Activated naive CD8-positive, alpha-beta T cell treated with anti-CD3 and anti-CD28 coated beads for 36 hours (primary cell): Measurements from ENCODE around the gene SLC2A4. TPM values are rescaled to one million over a fixed set of nuclear protein-coding genes. Genes with fewer than 3 reads are reported as not detected.
A peak's percentile ranks its signal among the peaks of the same experiment; 100 is the strongest.

ENCODE experiments used
- DNase-seq: peaks from one replicate; pipeline ENCODE4 v3.0.0; 2021
- H3K27ac Mint-ChIP-seq: one replicate; pipeline ENCODE4 v1.8.0; 2022; ENCODE audit warnings: mild to moderate bottlenecking, moderate library complexity, mixed read lengths
- H3K27me3 Mint-ChIP-seq: one replicate; pipeline ENCODE4 v1.8.0; 2022; ENCODE audit warnings: mild to moderate bottlenecking, mixed read lengths
- H3K36me3 Mint-ChIP-seq: one replicate; pipeline ENCODE4 v1.8.0; 2021; ENCODE audit warnings: mild to moderate bottlenecking, mixed read lengths
- H3K4me1 Mint-ChIP-seq: one replicate; pipeline ENCODE4 v1.8.0; 2021; ENCODE audit warnings: mixed read lengths
- H3K4me3 Mint-ChIP-seq: one replicate; pipeline ENCODE4 v1.8.0; 2022; ENCODE audit warnings: mild to moderate bottlenecking, moderate library complexity, mixed read lengths
- H3K9me3 Mint-ChIP-seq: one replicate; pipeline ENCODE4 v1.8.0; 2022; ENCODE audit warnings: mixed read lengths
- total RNA-seq, 2 experiments: library from RNA; stranded (reverse); gene quantifications; one replicate each; pipeline ENCODE4 v1.2.3, GENCODE V29; 2021

Gene SLC2A4
- total RNA-seq, result under 1 TPM; 0.54 to 0.56 TPM

DNA sequence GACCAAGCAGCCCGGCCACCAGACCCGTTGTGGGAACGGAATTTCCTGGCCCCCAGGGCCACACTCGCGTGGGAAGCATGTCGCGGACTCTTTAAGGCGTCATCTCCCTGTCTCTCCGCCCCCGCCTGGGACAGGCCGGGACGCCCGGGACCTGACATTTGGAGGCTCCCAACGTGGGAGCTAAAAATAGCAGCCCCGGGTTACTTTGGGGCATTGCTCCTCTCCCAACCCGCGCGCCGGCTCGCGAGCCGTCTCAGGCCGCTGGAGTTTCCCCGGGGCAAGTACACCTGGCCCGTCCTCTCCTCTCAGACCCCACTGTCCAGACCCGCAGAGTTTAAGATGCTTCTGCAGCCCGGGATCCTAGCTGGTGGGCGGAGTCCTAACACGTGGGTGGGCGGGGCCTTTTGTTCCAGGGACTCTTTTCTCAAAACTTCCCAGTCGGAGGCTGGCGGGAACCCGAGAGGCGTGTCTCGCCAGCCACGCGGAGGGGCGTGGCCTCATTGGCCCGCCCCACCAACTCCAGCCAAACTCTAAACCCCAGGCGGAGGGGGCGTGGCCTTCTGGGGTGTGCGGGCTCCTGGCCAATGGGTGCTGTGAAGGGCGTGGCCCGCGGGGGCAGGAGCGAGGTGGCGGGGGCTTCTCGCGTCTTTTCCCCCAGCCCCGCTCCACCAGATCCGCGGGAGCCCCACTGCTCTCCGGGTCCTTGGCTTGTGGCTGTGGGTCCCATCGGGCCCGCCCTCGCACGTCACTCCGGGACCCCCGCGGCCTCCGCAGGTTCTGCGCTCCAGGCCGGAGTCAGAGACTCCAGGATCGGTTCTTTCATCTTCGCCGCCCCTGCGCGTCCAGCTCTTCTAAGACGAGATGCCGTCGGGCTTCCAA lies at the start of gene SLC2A4:
Gene SLC2A4, plus strand, starts transcription at position 645 of the 879 bp plus-strand sequence. Its CDS starts 217 bp downstream, at position 862.
- peak; percentile 94 for DNase-seq
- Mint-ChIP-seq H3K9me3 (no peaks in the 10 kb centered on the region), H3K27ac (peak within 1 kb of the TSS; percentile 84), H3K36me3 (no peaks in the 10 kb centered on the region), H3K27me3 (peaks cover 19% of the 10 kb centered on the region), H3K4me1 (peaks cover 22% of the 10 kb centered on the region), H3K4me3 (peak within 1 kb of the TSS; percentile 76)

- no peaks in the 10 kb centered on the region for H3K9me3 Mint-ChIP-seq
- H3K4me1 Mint-ChIP-seq, result peaks cover 50% of the 10 kb centered on the region
- H3K27me3 Mint-ChIP-seq, result no peaks in the 10 kb centered on the region
- no peak overlapping the region for H3K27ac Mint-ChIP-seq
- no peak for DNase-seq
- peak overlapping the region; percentile 99 for H3K4me3 Mint-ChIP-seq
- H3K36me3 Mint-ChIP-seq, result peaks cover 41% of the 10 kb centered on the region
Measured at GRCh38 chr17:7232114-7232513, 49.4 kb upstream of the SLC2A4 start.

DNA sequence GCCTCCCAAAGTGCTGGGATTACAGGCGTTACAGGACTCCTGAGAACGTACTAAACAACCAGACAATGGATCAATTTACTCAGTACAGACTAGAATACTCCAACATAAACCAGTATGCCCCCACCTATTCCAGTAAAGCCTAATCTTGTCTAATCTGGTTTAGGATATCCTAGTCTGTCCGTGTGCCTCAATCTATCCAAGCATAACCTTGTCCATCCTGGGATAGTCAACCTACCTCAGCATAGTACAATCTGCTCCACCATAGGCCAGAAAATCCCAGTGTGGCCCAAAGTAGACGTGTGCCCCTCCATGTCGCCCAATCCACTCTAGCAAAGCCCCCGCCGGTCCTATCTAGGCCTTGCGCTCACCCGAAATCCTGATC lies 47.8 kb upstream of the SLC2A4 start:
- Mint-ChIP-seq H3K27me3 (no peaks in the 10 kb centered on the region), H3K4me3 (peak overlapping the region; percentile 99), H3K27ac (peak overlapping the region; percentile 96), H3K4me1 (peaks cover 46% of the 10 kb centered on the region), H3K9me3 (no peaks in the 10 kb centered on the region), H3K36me3 (peaks cover 39% of the 10 kb centered on the region)
- DNase-seq, result no peak

DNA sequence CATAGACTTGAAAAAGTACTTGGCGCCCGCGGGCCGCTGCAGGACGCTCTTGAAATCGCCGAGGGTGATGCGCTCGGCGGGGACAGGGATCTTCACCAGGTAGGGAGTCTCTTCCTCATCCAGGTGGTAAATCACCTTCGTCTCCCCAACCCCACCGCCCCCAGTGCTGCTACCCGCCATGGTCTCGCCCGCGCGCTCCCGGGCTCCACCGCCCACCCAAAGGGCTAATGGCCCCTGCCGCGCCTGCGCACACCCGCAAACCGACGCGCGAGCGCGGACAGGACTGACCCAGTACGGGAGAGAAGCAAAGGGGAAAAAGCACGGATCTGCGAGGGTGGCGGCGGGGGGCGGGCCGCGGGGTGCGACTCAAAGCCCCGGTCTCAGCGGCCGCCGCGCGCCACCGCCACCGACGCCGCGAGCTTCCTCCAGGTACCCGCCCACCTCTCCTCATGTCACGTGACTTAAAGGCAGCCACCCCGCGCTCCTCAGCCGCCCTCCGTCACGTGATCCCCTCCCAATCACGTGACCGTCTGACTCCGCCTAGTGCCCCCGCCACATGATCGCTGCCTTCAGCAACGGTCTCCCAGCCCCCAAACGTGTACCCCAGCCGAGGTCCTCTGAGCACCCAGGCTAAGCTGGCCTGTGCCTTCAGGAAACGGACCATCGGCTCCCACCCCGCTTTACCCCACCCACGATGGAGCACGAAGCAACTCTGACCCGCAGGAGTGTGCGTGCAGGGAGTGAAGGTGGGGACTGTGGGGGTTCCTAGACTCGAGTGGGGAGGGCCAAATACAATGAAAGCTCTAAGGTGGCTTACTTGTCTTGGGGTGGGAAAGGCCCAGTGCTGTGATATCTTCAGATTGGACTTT lies 47.2 kb upstream of the SLC2A4 start, which contains the start of gene DVL2:
Gene DVL2, minus strand, starts transcription at position 435 of the 869 bp plus-strand sequence. Its CDS starts 255 bp downstream, at position 180.
- peak within 1 kb of the TSS; percentile 96 for H3K27ac Mint-ChIP-seq
- peak within 1 kb of the TSS; percentile 99 for H3K4me3 Mint-ChIP-seq
- H3K9me3 Mint-ChIP-seq, result no peaks in the 10 kb centered on the region
- no peaks in the 10 kb centered on the region for H3K27me3 Mint-ChIP-seq
- peaks cover 35% of the 10 kb centered on the region for H3K36me3 Mint-ChIP-seq
- DNase-seq, result peak; percentile 95
- H3K4me1 Mint-ChIP-seq, result peaks cover 45% of the 10 kb centered on the region

- Mint-ChIP-seq H3K27ac (peak overlapping the region; percentile 65), H3K4me3 (peak overlapping the region; percentile 99), H3K27me3 (no peaks in the 10 kb centered on the region), H3K9me3 (no peaks in the 10 kb centered on the region), H3K36me3 (peaks cover 35% of the 10 kb centered on the region), H3K4me1 (peaks cover 54% of the 10 kb centered on the region)
- no peak for DNase-seq
Measured at GRCh38 chr17:7235693-7236665, 45.5 kb upstream of the SLC2A4 start.

DNA sequence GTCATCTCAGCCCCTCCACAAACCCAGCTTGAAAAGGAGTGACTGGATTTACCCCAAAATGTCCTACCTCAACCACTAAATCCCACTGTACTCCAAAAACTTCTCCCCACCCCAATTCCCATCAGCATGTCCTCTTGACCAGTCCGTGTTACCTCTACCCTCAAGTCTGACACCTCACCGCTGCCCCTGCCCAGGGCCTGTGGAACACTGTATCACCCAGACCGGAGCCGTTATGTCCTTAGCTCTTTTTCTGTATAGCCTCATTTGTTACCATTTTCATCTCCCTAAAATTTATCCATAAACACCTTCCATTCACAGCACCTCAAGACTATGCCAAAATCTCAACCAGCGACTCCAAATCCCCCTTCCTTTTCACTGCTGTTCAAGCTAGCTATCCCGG lies 44.7 kb upstream of the SLC2A4 start:
- Mint-ChIP-seq H3K36me3 (peaks cover 35% of the 10 kb centered on the region), H3K27me3 (no peaks in the 10 kb centered on the region), H3K4me1 (peaks cover 61% of the 10 kb centered on the region), H3K4me3 (peak overlapping the region; percentile 98), H3K27ac (peak overlapping the region; percentile 97), H3K9me3 (no peaks in the 10 kb centered on the region)
- no peak for DNase-seq

DNA sequence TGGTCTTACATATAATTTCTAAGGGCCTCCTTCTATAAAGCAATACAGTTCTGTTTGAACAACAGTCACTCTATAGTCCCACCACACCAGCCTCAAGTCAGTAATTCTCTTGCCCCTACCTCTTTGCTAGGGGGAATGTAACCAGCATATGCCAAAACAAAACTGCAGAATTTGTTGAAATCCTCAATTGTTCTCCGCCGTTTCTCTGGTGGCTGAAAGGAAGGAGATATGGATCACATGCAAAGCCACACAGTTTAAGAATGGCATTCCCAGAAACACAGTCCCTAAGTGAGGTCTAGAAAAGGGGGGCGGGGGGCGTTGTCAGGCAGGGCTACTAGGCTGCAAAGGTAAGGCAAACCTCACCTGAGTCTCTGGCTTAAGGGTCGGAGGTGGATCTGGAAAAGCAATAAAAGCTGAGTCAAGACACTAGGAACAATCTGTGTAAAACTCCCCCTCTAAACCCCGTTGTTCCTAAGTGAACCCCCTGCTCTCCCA lies 44.2 kb upstream of the SLC2A4 start:
- Mint-ChIP-seq H3K9me3 (no peaks in the 10 kb centered on the region), H3K36me3 (peaks cover 39% of the 10 kb centered on the region), H3K27ac (peak overlapping the region; percentile 97), H3K4me1 (peaks cover 58% of the 10 kb centered on the region), H3K4me3 (peak overlapping the region; percentile 98), H3K27me3 (no peaks in the 10 kb centered on the region)
- no peak for DNase-seq

DNA sequence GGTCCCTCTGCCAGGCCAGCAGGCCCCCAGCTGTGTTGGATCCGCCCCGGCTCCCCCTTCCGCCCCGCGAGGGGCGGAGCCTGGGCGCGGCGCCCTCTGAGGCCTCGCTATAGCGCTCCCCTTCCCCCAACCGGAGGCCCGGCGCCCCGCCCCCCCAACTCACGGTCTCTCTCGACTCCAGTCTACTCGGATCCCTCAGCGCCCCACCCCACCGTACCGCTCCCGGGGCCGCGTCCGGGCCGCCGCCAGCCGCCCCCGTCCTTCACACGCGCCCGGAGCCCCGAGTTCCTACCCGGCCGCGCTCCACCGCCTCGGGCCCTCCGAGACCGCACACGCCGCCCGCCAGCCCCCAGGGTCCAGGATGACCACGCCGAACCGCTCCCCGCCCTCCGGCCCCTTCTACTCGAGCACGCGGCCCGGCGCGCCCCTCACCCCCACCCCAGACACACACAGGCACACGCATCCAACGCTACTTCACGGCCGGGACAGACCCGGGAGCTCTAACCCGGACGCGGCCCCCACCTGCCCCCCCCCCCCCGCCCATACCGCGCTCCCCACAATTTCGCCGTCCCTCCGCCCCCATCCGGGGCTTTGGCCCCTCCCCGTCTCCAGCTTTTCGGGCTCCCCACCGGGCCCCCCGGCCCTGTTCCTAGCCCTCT lies 43.6 kb upstream of the SLC2A4 start:
- Mint-ChIP-seq H3K27ac (peak overlapping the region; percentile 97), H3K4me1 (peaks cover 58% of the 10 kb centered on the region), H3K27me3 (peaks cover 3% of the 10 kb centered on the region), H3K4me3 (peak overlapping the region; percentile 98), H3K9me3 (no peaks in the 10 kb centered on the region), H3K36me3 (peaks cover 39% of the 10 kb centered on the region)
- peak; percentile 84 for DNase-seq

GRCh38 chr17:7238420-7239090 lies 43.0 kb upstream of the SLC2A4 start:
- Mint-ChIP-seq H3K27ac (peak overlapping the region; percentile 97), H3K9me3 (no peaks in the 10 kb centered on the region), H3K4me1 (peaks cover 59% of the 10 kb centered on the region), H3K4me3 (peak overlapping the region; percentile 98), H3K36me3 (peaks cover 37% of the 10 kb centered on the region), H3K27me3 (peaks cover 3% of the 10 kb centered on the region)
- DNase-seq, result peak; percentile 28

DNA sequence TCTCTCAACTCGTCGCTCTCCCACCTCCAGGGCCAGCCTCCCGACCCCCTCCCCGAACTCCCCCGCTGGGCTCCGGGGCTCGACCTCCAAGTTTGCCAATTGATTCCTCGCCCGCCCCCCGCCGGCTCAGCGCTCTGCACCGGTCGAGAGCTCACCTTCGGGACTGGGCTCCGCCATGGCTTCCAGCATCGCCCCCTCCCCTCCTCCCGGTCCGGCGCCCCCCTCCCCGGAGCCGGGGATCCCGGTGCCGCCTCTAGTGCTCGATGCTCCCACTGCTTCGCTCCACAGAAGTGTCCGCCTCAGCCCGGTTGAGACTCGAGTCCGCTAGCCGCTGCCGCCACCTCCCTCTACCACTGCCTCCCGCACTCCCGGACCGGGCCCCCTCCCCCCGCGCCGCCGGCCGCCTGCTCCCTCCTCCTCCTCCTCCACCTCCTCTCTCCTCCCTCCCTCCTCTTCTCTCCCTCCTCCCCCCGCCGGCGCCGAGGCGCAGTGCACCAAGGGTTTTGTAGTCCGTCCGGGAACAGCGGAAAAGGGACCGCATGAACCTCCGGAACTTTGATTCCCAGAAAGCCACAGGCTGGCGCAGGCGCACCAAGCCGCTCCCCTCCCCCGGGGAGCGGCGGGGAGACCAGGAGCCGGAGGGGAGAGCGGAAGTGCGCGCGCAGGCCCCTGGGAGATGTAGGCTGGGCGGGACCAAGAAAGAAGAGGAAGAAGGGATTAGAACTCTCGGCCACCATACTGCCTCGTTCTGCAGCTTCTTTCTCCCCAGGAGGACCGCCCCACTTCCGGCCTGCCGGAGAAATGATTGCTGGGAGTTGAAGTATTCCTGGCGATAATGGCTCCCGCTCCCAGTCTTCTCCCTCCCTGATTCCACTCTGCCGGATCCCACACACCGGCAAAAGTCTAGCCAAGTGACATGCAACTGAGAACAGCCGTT lies 42.2 kb upstream of the SLC2A4 start, which contains the start of gene PHF23:
Gene PHF23, minus strand, starts transcription at position 367 of the 937 bp plus-strand sequence. Its CDS starts 178 bp downstream, at position 189.
- Mint-ChIP-seq H3K4me3 (peak within 1 kb of the TSS; percentile 98), H3K9me3 (no peaks in the 10 kb centered on the region), H3K36me3 (peaks cover 35% of the 10 kb centered on the region)

DNA sequence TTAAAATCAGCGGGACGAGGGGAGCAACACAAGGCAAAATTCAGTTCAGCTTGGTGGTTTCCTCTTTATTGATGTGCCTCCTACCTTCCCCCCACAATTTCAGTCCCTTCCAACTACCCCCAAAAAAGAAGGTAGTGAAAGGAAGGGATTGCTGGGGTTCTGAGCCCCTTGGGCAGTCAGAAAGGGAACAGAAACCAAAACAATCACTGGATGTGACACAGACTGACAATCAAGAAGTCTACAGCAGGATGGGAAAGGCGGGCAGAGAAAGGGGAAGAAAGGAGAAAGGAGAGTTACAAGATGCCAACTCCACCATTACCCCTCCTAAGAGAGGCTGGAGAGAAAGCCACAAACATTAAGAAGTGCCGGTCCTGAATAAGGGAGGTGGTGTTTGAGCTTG lies 41.1 kb upstream of the SLC2A4 start:
- Mint-ChIP-seq H3K27ac (peak overlapping the region; percentile 98), H3K9me3 (no peaks in the 10 kb centered on the region), H3K4me1 (peaks cover 52% of the 10 kb centered on the region), H3K4me3 (peak overlapping the region; percentile 98), H3K27me3 (peaks cover 3% of the 10 kb centered on the region), H3K36me3 (peaks cover 32% of the 10 kb centered on the region)
- no peak for DNase-seq

More for the DNA sequence above, 42.2 kb upstream of the SLC2A4 start, which contains the start of gene PHF23:
- Mint-ChIP-seq H3K27ac (peak within 1 kb of the TSS; percentile 98), H3K4me1 (peaks cover 59% of the 10 kb centered on the region), H3K27me3 (peaks cover 3% of the 10 kb centered on the region)
- DNase-seq, result peak; percentile 97

DNA sequence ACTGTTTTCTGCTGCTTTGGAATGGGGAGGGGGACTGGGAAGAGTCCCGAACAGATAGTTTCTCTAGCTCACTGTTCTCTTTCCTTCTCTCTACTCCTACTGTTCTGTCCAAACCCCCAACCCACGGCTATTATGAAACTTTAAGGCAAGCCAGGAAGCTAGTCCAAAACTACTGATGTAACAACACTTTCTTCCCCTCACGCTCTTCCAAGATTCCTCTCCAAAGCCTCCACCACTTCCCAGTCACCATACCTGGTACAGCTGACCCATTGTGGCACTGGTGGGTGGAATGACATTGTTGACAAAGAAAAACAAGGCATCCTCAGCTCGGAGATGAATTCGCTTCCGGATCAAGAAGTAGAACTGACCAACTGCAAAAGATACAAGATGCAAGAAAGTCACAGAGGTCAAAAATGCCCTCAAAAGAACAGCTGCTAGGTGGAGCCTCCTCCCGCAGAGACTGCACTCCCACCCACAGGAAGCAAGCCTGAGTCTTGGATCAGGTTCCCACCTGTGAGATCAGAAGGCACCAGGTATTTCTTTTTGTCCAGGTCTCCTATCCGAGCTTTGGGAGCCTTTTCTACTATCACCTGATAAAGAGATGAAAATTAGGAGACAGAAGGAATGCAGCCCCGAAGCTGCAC lies 40.3 kb upstream of the SLC2A4 start:
- peaks cover 30% of the 10 kb centered on the region for H3K36me3 Mint-ChIP-seq
- H3K27ac Mint-ChIP-seq, result peak overlapping the region; percentile 98
- DNase-seq, result no peak
- H3K27me3 Mint-ChIP-seq, result peaks cover 3% of the 10 kb centered on the region
- H3K9me3 Mint-ChIP-seq, result no peaks in the 10 kb centered on the region
- H3K4me1 Mint-ChIP-seq, result peaks cover 43% of the 10 kb centered on the region
- peak overlapping the region; percentile 99 for H3K4me3 Mint-ChIP-seq
